ENCODE data around the gene ISCA2.
"Not testable (repeated sequence)": the region's sequence is repeated elsewhere in the genome, so short reads cannot be mapped to it uniquely, and the experiment has no call there.

ISCA2 gene

GRCh38 chr14:74531467-74531866 lies 37.9 kb downstream of the ISCA2 start:
- DNase-seq: no peak

- no peak for DNase-seq
These were observed 38.7 kb downstream of the ISCA2 start for GRCh38 chr14:74532246-74532645.

GRCh38 chr14:74533576-74533975 lies 40.0 kb downstream of the ISCA2 start:
- DNase-seq: no peak

- DNase-seq: no peak
These were observed 42.3 kb downstream of the ISCA2 start for GRCh38 chr14:74535756-74536325.

- not testable (repeated sequence) for DNase-seq
These were observed 42.8 kb downstream of the ISCA2 start for GRCh38 chr14:74536336-74536735.

GRCh38 chr14:74538411-74539391 lies 45.1 kb downstream of the ISCA2 start:
- no peak for DNase-seq

GRCh38 chr14:74539503-74539902 lies 45.9 kb downstream of the ISCA2 start:
- no peak for DNase-seq

GRCh38 chr14:74541225-74541624 lies 47.7 kb downstream of the ISCA2 start:
- DNase-seq: no peak

- DNase-seq: no peak
These were observed 48.6 kb downstream of the ISCA2 start for GRCh38 chr14:74542056-74542685.

GRCh38 chr14:74543771-74544438 lies 50.3 kb downstream of the ISCA2 start:
- DNase-seq: no peak

- no peak for DNase-seq
These were observed 51.8 kb downstream of the ISCA2 start for GRCh38 chr14:74545386-74545785.

GRCh38 chr14:74546416-74546815 lies 52.9 kb downstream of the ISCA2 start:
- no peak for DNase-seq
